ENCODE measurements around the gene HAO1.
A peak's percentile ranks its signal among the peaks of the same experiment; 100 is the strongest.

The HAO1 gene

DNA sequence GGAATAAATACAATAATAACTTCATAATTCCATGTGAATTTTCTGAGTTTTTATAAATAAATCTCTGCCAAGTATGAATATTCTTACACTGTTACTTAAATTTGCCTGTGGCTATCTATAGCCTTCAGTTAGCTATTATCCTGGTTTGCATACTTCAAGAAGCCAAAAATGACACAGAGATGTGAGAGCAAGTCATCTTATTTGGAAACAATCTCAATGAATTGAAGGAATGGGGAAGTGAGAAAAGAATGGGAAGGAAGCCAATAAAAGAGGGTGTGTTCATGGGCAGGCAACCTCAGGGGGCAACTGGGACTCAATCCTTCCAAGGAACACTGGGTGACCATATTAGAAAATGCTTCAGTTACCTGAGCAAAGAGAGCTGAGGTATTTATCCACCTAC, 9.9 kb downstream of the HAO1 start:
- FAIRE-seq = no peak
- DNase-seq (ENCODE audit: low spot score) = no peak

DNA sequence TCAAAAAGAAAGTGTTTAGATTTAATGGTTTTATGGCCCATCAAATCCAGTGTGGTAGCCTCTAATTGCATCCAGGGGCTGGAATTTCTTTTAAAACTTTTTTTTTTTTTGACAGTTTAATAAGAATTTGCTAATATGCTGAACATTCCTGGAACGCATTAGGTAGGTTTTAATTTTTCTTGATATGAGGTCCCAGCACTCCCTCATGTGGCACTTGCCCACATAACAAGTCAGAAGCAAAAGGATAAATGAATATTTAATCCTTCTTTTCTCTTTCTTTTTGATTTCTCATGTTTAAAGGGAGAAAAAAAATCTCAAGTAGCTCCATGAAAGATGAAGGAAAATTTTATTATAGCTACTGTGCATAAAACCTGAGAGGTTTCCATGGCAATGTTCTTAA, 13.5 kb downstream of the HAO1 start:
- FAIRE-seq (no peak), DNase-seq (ENCODE audit: low spot score) (no peak)

DNA sequence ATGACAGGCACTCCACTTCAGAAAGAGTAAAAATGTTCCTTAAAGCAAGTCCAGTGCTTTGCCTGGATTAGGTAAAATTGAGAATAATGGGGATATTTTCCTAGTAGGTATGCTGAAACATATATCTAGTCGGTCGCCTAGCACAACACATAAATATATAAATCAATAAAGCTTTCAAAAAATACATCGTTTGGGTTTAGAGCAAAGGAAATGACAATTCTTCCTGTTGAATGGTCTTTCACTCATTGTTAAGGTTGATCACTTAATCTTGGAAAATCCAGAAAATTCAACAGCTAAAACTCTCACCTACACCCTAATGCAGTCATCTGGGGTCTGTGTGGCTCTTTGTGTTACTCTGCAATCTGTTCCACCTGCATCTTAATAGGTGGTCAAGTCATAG, 13.9 kb downstream of the HAO1 start:
- no peak for FAIRE-seq

DNA sequence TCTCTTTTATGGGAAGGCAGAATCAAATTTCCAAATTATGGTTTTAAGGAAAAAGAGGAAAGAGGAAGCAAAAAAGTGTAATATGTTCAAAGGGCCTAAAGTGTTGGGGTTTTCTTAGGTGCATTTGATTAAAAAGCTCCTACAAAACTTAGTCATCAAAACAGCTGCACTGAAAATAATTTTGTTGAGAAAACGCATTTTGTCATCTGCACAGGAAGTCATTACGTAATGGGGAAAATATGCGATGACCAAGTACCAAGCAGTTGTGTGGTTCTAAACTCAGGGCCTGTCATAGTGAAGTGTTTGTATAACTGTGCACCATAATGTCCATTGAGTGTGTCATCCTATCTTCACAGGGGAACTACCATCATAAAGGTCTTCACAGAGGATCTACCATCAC, 15.6 kb downstream of the HAO1 start:
- no peak for FAIRE-seq
- DNase-seq (ENCODE audit: low spot score) = peak; percentile 75

More for the DNA sequence above, 13.9 kb downstream of the HAO1 start:
- no peak for DNase-seq (ENCODE audit: low spot score)

DNA sequence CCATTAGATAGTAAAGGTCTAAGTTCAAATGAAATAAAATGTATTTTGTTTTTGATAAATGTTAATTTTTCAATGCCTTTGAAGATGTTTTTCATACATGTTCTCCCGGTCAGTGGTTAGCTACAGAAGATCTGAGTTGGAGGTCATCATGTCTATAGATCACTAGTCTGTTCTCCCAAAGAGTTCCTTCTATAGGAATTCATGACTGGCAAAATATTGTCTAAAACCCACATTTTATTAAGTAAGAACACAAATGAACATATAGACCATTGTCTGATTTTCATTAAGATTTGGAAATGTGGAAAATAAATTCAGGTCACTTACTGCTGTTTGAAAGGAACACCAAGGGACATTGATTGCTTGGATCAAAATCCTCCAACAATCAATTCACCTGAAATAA, 23.6 kb downstream of the HAO1 start:
- FAIRE-seq = no peak

DNA sequence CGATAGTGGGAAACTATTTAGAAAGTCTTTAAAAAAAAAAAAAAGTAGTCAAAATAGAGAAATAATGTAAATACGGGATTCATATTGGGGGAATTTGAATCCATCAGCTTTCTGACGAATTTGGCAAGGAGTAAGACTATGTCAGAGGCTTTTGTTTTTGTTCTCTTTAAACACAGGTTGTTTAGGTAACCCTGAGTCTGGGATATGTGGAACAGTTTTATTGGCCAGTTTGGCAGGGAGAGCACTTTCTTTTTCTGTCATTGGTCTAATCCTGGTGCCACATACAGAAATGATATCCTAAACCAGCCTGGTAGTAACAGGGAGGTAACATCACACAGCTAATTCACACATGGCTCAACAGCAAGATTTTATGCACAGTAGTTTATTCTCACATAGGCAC, 27.7 kb downstream of the HAO1 start:
- FAIRE-seq = no peak
- DNase-seq (ENCODE audit: low spot score) = no peak

More for the DNA sequence above, 23.6 kb downstream of the HAO1 start:
- no peak for DNase-seq (ENCODE audit: low spot score)

DNA sequence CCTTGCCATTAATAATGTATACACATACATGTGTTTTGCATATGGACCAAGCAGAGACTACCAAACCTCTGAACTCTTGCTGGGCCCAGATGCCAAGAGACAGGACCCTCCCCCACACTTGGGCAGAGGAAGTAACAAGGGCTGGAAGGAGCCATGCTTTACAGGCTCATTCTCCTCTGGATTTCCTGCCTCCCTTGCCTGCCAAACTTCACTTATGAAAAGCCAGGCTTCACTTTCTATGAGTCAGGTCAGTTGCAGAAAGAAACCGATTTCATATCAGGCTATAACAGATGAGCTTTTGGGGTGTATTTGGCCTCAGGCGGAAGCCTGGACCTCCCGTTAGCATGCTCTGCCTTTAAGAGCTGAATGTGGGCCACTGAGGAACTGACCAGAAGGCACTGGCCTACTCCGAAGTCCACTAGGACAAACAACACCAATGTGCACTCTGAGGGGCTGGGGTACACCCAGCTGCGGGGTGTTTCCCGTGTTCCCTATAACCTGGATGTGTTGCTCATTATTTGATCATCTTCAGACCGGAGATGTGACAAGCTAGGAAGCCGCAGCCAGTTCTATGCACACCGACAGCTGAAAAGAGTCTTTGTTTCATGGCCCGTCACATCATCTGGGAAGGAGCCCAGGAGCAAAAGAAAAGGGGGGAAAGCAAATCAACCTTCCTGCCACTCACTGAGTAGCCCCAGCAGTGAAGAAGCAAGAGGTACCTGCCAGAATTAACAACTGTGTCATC, 28.5 kb downstream of the HAO1 start:
- FAIRE-seq = no peak
- DNase-seq (ENCODE audit: low spot score) = no peak

DNA sequence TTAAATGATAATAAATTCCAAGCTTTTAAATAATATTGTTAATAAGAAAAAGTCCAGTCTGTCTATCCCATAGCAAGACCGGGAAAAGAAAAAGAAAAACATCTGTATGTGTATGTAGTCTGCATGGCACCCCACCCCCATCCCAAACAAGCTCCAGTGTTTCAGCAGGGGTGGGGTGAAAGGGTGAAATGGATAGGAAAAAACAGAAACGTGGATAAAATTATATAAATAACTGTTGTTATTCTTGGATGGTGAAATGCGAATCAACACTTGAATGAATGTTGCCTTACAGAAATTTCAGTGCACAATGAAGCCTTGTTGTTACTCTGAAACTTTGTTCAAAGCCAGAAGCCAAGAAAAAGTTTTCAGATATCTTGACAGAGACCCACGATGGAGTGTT, 31.4 kb downstream of the HAO1 start:
- FAIRE-seq (no peak), DNase-seq (ENCODE audit: low spot score) (no peak)

DNA sequence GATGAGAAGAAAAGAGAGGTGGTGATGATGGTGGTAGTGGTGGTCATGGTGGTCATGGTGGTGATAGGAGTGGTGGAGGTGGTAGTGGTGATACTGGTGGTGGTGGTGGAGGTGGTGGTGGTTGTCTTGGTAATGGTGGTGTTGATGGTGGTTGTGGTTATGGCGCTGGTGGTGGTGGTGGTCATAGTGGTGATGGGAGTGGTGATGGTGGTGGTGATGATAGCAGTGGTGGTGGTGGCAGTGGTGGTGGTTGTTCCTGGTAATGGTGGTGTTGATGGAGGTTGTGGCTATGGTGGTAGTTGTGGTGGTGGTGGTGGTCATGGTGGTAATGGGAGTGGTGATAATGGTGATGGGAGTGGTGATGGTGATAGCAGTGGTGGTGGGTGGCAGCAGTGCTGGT, 36.8 kb downstream of the HAO1 start:
- no peak for FAIRE-seq
- DNase-seq (ENCODE audit: low spot score) = no peak

DNA sequence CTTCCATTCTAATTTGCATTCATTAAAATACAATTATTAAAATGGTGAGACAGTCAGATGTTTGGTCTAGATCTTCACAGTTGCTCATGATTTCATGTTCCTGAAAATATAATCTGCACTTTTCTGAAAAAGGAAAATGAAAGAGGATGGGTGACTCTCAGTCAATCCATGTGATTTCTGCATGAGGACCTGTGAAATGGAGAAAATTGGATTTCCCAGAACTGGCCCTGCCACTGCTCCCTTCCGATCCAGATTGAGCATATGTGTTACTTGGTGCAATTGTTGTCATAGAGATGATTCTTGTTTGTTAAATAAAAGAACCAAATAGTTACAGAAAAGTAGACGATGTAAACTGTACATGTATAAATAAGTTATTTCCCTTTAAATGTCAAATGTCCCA, 37.4 kb downstream of the HAO1 start:
- DNase-seq (ENCODE audit: low spot score) = no peak
- no peak for FAIRE-seq

DNA sequence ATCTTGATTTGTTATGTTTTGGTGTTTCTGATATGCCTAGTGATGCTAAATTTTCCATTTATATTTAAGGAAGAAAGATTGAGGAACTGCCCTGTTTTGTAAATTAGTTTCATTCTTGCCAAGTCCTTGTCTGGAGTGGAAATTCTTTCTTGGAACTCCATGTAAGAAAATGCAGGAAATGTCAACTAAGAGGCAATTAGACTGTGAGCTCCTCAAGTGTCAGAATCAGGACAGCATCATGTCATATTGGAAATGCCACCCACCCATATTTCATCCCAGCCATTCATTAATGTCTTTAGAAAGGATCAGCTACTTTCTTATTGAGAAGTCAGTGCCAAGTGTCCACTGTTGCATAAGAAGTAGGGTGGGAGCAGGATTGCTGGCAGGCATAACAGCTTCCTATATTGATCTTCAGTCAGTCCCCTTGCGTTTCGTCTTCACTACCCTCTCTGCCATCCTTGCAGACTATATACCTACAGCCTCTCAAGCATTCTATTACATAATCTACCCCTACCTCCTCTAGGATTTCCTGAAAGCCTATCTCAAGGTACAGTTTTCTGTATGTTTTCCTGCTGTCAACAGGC, 42.4 kb downstream of the HAO1 start:
- FAIRE-seq (no peak), DNase-seq (ENCODE audit: low spot score) (no peak)

DNA sequence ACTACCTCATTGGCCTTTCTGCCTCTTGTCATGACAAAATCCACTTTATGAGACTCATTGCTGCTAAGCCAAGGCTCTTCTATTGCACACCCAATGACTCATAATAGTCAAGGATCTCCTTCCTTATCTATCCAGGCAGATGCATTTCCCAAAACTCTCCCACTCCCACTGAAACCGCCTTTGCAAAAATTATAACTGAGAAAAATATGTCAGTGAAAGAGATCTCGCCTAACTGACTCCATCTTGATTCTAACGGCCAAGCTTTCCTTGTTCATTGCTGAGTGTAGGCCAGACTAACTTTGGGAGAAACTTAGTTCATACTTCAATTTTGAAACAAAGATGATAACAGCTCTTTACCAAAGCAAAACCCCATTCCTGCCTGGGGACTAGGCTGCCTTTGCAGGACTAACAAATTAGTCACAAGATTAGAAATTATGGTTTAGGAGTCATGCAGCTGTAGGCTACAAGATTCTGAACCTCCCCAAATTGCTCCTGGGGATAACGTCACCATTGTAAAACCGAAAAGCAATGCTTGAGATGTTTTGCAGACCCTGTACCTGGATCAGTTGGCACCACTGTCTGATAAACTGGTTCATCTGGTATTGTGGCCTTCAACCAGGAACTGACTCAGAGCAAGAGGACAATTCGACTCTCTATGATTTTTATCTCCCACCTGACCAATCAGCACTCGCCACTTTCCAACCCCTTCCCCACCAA, 47.1 kb downstream of the HAO1 start:
- DNase-seq (ENCODE audit: low spot score) (no peak), FAIRE-seq (no peak)

DNA sequence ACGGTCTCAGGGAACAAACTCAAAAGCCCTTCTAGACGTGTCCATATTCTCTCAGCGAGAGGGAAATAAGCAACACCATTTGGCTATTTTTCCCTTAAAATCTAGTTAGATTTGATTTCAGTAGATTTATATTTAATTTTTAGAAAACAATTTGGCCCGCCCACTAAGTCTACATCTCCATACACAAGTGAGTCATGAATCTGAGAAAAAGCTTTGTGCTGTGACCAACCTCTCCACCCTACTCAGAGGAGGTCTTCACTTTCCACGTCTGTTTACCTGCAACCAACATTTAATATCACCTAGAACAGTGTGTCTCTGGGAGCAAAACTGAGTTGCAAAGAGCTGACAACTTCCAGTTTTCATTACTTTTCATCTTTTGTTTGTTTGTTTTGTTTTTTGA, 48.6 kb downstream of the HAO1 start:
- DNase-seq (ENCODE audit: low spot score) = no peak
- FAIRE-seq = no peak

DNA sequence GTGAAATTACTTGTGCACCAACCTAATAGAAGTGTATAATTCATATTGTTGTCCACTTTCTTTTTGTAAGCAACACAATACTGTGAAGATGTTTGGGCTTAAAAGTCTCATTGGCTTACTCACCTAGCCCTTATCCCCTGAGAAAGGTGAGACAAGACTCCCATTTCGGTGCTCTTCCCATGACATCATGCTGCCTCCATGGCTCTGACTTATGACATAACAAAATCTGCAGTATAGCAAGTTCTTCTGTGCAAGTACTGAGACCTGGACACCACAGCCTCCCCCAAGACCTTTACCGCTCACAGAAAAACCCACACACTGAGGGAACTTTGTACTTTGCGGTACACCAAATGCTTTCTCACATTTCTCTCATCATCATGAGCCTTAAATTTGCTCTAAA, 50.5 kb downstream of the HAO1 start:
- no peak for FAIRE-seq
- no peak for DNase-seq (ENCODE audit: low spot score)

DNA sequence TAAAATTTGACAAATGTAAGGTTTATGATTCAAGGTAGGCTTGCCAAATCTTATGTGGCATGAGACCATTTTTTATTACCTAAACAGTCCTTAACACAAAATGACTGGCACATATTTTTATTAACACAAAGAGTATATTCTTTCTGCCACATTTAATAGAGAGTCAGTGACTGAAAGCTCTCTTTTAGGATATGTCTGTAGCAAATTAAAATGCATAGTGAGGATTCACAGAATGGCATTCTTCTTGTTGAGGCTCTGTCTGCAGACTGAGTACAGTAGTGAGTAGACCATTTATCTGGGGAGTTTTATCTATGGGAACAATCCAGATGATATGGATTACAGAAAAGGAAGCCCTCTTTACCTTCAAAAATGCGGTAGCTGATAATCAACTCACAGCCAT, 56.5 kb downstream of the HAO1 start:
- DNase-seq (ENCODE audit: low spot score) (no peak), FAIRE-seq (no peak)

DNA sequence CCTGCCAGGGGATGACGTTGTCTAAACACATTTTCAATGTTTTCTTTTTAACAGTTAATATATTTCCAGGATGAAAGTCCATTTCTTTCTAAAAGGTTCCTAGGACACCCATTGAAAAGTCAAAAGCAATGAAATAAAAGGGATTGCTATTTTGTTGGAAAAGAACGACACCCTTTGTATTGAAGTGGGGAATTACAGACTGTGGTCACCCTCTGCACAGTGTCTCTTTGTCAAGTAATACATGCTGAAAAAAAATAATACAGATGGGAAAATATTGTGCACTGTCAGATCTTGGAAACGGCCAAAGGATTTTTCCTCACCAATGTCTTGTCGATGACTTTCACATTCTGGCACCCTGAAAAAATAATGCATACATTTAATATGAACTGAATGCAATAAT, 56.9 kb downstream of the HAO1 start:
- no peak for DNase-seq (ENCODE audit: low spot score)
- no peak for FAIRE-seq

DNA sequence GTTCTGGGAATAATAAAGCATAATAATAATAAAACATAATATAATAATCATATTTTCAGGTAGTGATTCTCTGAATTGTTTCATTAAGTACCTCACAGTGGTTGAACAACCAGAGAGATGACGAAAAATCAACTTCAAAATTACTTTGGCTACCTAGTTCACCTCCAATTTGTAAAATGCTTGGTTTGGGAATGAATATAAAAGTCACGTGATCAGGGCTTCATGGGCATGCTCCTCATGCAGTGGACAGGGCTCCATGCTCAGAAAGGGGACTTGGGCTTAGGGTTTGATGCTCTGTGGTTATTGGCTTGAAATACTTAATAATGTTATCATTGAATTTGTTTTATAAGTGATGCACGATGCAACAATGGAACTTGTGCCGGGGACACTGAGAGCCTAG, 58.2 kb downstream of the HAO1 start:
- no peak for FAIRE-seq
- no peak for DNase-seq (ENCODE audit: low spot score)

DNA sequence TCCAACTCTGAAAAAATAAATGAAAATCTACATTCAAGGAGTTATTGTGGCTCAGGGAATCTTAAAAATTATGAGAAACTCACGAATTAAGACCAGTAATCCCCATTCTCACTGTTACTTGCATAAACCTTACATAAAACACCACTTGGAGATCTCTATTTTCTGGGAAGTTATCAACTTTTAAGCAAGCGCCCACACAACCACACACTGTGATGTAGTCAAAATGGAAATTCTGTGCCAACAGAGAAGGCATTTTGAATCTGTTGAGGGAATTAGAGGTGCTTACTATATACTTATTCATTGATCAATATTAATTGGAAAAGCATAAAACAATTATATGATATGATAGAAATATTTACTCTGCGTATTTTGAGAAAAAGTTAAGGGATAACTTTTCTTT, 58.7 kb downstream of the HAO1 start:
- FAIRE-seq (no peak), DNase-seq (ENCODE audit: low spot score) (no peak)

DNA sequence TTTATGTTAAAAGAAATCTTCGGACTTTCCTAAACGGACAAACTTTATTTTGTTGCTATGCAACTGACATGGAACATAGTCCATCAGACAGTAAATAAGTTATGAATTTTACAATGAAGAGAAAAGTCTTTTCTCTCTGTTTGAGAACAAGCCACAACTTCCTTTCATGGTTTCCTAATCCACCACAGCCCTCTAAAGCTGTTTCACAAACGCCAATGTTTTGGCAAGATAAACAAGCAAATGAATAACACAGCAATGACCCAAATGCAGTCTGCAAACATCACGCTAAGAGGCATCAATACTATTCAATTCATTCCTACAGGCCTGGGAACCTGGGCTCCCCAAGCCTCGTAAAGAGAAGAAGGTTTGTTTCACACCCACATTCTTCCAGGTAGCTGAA, 60.4 kb downstream of the HAO1 start:
- DNase-seq (ENCODE audit: low spot score) (no peak), FAIRE-seq (no peak)

DNA sequence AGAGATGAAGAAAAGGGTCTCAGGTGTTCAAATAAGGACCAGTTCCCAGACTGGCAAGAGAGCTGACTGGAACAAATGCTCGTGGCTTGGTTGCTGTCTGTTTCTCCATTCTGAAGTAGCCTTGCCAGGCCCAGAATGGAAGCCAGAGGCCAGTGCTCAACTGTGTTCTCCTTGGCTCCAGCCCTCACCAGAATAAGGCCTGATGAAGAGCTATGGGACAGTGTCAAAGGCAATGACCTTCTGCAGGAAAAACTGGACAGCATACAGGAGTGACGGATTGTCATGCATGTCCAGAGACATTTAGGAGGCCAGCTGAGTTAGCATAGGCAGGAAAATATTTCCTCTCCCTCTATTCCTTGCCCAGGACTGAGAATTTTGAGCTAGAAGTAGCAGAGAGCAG, 72.2 kb downstream of the HAO1 start:
- no peak for DNase-seq (ENCODE audit: low spot score)
- no peak for FAIRE-seq

DNA sequence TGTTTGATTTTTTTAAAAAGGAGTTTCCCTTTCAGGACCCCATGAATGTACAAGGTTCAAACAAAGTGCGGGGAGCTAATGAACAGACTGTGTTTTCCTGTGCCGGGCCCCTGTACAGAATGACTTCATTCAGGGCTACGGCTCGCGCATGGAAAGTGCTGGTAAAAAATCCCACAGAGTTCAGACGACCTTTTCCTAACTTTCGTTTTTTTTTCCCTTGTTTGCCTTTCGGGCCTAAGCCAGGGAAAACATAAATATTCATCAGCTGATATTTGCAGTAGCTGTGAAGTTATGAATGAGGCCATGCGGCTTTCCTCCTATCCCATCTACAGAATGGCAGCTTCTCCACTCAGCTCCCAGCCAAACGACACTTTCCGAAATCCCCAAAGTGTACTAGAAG, 74.0 kb downstream of the HAO1 start:
- DNase-seq (ENCODE audit: low spot score) = no peak
- no peak for FAIRE-seq

DNA sequence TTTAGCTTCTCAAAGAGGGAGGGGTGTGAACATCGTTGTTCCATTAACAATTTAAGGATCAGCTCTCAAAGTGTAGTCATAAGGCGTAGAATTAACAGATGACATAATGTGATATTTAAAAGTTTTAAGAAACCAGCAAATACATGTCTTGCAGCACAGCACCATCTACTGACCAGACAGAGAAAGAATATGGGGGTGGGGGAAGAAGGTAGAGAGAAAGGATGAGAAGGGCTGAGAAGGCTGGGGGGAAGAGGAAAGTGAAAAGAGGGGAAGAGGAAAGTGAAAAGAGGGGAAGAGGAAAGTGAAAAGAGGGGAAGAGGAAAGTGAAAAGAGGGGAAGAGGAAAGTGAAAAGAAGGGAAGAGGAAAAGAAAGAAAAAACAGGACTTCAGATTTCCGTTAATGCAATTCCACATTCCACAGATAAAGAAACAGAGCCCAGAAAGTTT, 80.9 kb downstream of the HAO1 start:
- peak; percentile 31 for FAIRE-seq
- DNase-seq (ENCODE audit: low spot score) = peak; percentile 31

DNA sequence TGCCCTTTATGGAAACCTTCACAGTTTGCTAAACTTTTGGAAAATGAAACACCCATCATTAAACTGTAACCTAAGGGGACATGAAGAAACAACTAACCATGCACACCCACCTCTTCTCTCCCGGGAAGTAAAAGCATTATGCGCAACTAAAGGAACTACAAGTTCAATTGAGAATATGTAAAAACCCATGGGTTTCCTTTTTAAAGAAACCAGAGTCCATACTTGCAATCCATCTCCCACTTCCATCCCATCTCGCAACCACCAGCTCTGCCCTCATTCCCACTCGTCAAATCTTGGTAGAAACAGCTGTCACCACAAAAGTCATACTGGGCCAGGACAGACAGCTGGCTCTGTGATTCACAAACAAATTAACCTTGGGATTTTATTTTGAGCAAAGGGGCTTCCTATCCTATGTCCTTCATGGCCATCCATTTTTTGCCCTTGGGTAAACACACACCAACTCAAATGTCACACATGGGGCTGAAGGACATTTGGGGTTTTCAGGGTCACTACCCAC, 81.5 kb downstream of the HAO1 start:
- FAIRE-seq (no peak), DNase-seq (ENCODE audit: low spot score) (no peak)
